Measurements from ENCODE around the gene PCDHGB1. TPM values are rescaled to one million over a fixed set of nuclear protein-coding genes. Genes with fewer than 3 reads are reported as not detected.

PCDHGB1 gene
- total and polyA plus RNA-seq, 2 donors (not counting 3 experiments of a cell fraction or from before 2014, with no cell fraction given), result 0.39 to 0.62 TPM

DNA sequence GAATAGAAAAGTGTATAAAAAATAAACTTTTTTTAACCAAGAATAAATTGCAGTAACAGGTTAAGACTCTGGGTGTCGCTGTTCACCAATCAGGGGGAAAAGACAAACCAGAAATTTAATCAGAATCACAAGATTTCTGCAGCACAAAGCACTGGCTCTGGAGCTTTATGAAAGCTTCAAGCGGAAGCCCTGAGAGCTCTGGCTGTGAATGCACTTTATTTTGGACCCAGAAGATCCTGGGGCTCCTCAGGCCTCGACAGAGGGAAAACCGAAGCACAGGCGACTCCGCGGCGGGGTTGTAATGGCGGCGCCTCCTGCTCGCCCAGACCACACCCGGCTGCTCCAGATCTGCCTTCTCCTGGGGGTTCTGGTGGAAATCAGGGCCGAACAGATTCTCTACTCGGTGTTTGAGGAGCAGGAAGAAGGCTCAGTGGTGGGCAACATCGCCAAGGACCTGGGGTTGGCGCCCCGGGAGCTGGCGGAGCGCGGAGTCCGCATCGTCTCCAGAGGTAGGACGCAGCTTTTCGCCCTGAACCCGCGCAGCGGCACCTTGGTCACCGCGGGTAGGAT, 5.1 kb downstream of the PCDHGB1 start, which contains the start of gene PCDHGA4:
Gene PCDHGA4 (plus strand): TSS at position 122 of the 570 bp plus-strand sequence. CDS start 87 bp downstream, at position 209.
- intact Hi-C loops (cut with micrococcal nuclease), result loop anchor here (5.0 kb wide), 1 partner anchor 207 kb away; no protein-coding TSS in a partner anchor
- TF ChIP-seq, protein P1, sequence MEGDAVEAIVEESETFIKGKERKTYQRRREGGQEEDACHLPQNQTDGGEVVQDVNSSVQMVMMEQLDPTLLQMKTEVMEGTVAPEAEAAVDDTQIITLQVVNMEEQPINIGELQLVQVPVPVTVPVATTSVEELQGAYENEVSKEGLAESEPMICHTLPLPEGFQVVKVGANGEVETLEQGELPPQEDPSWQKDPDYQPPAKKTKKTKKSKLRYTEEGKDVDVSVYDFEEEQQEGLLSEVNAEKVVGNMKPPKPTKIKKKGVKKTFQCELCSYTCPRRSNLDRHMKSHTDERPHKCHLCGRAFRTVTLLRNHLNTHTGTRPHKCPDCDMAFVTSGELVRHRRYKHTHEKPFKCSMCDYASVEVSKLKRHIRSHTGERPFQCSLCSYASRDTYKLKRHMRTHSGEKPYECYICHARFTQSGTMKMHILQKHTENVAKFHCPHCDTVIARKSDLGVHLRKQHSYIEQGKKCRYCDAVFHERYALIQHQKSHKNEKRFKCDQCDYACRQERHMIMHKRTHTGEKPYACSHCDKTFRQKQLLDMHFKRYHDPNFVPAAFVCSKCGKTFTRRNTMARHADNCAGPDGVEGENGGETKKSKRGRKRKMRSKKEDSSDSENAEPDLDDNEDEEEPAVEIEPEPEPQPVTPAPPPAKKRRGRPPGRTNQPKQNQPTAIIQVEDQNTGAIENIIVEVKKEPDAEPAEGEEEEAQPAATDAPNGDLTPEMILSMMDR (IDR thresholded peaks at IDR 0.05; ENCODE audit: extremely low read depth in 1 of 2, insufficient read depth in 1 of 2, low read depth in 1 of 2, low read length in 2 of 2), result peak; percentile 33 to 54
- no peak for TF ChIP-seq MYC (IDR thresholded peaks at IDR 0.05; ENCODE audit: low read depth, low read length)
- H3K27ac ChIP-seq (ENCODE audit: insufficient read depth, low read depth, low read length), result no peak within 1 kb of the TSS
- CTCF ChIA-PET, result interaction anchor here (0.6 to 3.0 kb wide), 20 partner anchors 9 to 212 kb away, joined by 3 to 25 read pairs (median 5); partner anchors contain the start of genes PCDHGA11, PCDHGA12, PCDHGA2 and PCDHGA3
- no peaks in the 10 kb centered on the region for H3K9me1 ChIP-seq (replicated peaks; ENCODE audit: control insufficient read depth, extremely low read depth, insufficient read depth, low read length)
- no peaks in the 10 kb centered on the region for H3K9me3 ChIP-seq (replicated peaks; ENCODE audit: control insufficient read depth, insufficient read depth, low read length)
- no peak for FAIRE-seq
- BruUV-seq (replicated peaks), result TSS peak; percentile 14
- peak within 1 kb of the TSS; percentile 11 to 38 (median 33) for H3K4me3 ChIP-seq (replicated peaks in 1 of 3; ENCODE audit: insufficient read depth in 1 of 3, low read depth in 1 of 3, low read length in 3 of 3)
- H3K27me3 ChIP-seq (ENCODE audit: control insufficient read depth in 2 of 2, insufficient read depth in 2 of 2, low read length in 2 of 2), result peaks cover 34 to 58% of the 10 kb centered on the region in 2 experiments
- no peaks in the 10 kb centered on the region for H3K36me3 ChIP-seq (ENCODE audit: control insufficient read depth in 2 of 2, extremely low read depth in 1 of 2, insufficient read depth in 2 of 2, low read length in 2 of 2)
- H3K79me2 ChIP-seq (ENCODE audit: control insufficient read depth, insufficient read depth, low read length), result no peaks in the 10 kb centered on the region
- H3K9ac ChIP-seq (replicated peaks; ENCODE audit: extremely low read depth, insufficient read depth, low read length), result no peak within 1 kb of the TSS
- no peaks in the 10 kb centered on the region for H3K4me1 ChIP-seq (ENCODE audit: control insufficient read depth, extremely low read depth, insufficient read depth, low read length)
- H3K4me2 ChIP-seq (ENCODE audit: insufficient read depth, low read length), result peak within 1 kb of the TSS; percentile 38
- H4K20me1 ChIP-seq (replicated peaks; ENCODE audit: control insufficient read depth, extremely low read depth, insufficient read depth, low read length), result no peaks in the 10 kb centered on the region
- POLR2A ChIA-PET, result no interaction called here
- dilution Hi-C loops (cut with MboI; ENCODE audit: extremely low pct_ligation_motif_present, low sequenced_read_pairs), result no loop called here
- peak; percentile 34 for DNase-seq (ENCODE audit: low read depth, low spot score)
- H2AFZ ChIP-seq (ENCODE audit: low read depth, low read length), result peak within 1 kb of the TSS; percentile 73

DNA sequence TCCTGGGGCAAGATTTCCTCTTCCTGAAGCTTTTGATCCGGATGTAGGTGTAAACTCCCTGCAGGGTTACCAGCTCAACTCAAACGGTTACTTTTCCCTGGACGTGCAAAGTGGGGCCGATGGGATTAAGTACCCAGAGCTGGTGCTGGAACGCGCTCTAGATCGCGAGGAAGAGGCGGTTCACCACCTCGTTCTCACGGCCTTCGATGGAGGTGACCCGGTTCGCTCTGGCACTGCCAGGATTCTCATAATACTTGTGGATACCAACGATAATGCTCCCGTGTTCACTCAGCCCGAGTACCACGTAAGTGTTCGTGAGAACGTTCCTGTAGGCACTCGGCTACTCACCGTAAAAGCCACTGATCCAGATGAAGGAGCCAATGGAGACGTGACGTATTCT, 5.7 kb downstream of the PCDHGB1 start:
- dilution Hi-C loops (cut with MboI; ENCODE audit: extremely low pct_ligation_motif_present, low sequenced_read_pairs) (no loop called here), intact Hi-C loops (cut with micrococcal nuclease) (no loop called here)
- no peak overlapping the region for H3K27ac ChIP-seq (ENCODE audit: insufficient read depth, low read depth, low read length)
- H3K79me2 ChIP-seq (ENCODE audit: control insufficient read depth, insufficient read depth, low read length), result no peaks in the 10 kb centered on the region
- no peaks in the 10 kb centered on the region for H3K9me1 ChIP-seq (replicated peaks; ENCODE audit: control insufficient read depth, extremely low read depth, insufficient read depth, low read length)
- H3K36me3 ChIP-seq (ENCODE audit: control insufficient read depth in 2 of 2, extremely low read depth in 1 of 2, insufficient read depth in 2 of 2, low read length in 2 of 2), result no peaks in the 10 kb centered on the region
- CTCF ChIA-PET, result interaction anchor here (0.9 to 3.0 kb wide), 17 partner anchors 9 to 208 kb away, joined by 3 to 25 read pairs (median 5); partner anchors contain the start of genes PCDHGA11, PCDHGA12, PCDHGA2 and PCDHGA3
- no peaks in the 10 kb centered on the region for H3K4me1 ChIP-seq (ENCODE audit: control insufficient read depth, extremely low read depth, insufficient read depth, low read length)
- BruUV-seq (replicated peaks), result no TSS peak
- no peak overlapping the region for H2AFZ ChIP-seq (ENCODE audit: low read depth, low read length)
- TF ChIP-seq POLR2A (IDR thresholded peaks at IDR 0.05; ENCODE audit: low read depth, low read length) (no peak), POLR2AphosphoS5 (IDR thresholded peaks at IDR 0.05; ENCODE audit: insufficient read depth, low read depth, low read length) (no peak)
- POLR2A ChIA-PET, result no interaction called here
- H4K20me1 ChIP-seq (replicated peaks; ENCODE audit: control insufficient read depth, extremely low read depth, insufficient read depth, low read length), result no peaks in the 10 kb centered on the region
- no peak overlapping the region for H3K4me2 ChIP-seq (ENCODE audit: insufficient read depth, low read length)
- H3K27me3 ChIP-seq (ENCODE audit: control insufficient read depth in 2 of 2, insufficient read depth in 2 of 2, low read length in 2 of 2), result peaks cover 30 to 58% of the 10 kb centered on the region in 2 experiments
- no peaks in the 10 kb centered on the region for H3K9me3 ChIP-seq (replicated peaks; ENCODE audit: control insufficient read depth, insufficient read depth, low read length)
- FAIRE-seq, result no peak
- no peak for DNase-seq (ENCODE audit: low read depth, low spot score)
- H3K4me3 ChIP-seq (replicated peaks in 1 of 3; ENCODE audit: insufficient read depth in 1 of 3, low read depth in 1 of 3, low read length in 3 of 3), result no peak overlapping the region
- no peak overlapping the region for H3K9ac ChIP-seq (replicated peaks; ENCODE audit: extremely low read depth, insufficient read depth, low read length)

All from endothelial cell of umbilical vein (primary cell).